Measurements from ENCODE around the gene DNAJB6. TPM values are rescaled to one million over a fixed set of nuclear protein-coding genes. Genes with fewer than 3 reads are reported as not detected.

DNAJB6 gene
- total RNA-seq, 1 donor from 2014 or later, result 172 TPM

DNA sequence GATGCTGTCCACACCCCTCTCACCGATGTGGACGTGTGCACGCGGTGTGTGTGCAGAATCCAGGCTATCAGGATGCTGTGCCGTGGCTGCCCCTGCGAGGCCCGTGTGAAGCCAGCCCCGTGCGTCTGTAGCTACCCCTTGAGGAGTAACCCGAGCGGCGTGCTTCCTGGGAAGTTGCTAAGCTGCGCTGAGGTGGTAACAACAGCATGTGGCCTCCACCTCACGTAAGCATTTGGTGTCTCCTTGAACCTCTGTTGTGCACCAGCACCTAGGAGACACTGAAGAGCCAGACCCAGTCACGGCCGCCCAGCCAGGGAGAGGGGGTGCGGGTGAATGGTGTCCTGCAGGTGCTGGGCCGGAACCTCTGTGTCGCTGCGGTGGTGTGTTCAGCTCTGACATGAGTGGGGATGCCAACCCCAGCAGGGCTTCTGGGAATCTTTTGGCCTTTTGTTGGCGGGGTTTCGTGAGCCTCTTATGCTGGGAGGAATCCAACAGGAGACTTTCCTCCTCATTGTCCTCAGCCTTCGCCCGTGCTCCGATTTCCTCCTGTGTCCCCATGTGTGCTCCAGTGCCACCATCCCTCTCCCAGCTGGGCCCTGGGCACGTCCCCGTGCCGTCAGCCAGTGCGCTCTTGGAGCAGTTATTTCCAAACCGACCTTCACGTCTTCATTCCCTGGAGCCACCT, 60.4 kb downstream of the DNAJB6 start:
- Histone ChIP-seq H3K4me2 (no peak overlapping the region), H3K4me1 (peaks cover 3% of the 10 kb centered on the region), H3K9me3 (ENCODE audit: low read depth) (no peaks in the 10 kb centered on the region), H3K79me2 (ENCODE audit: low read depth) (peaks cover 69% of the 10 kb centered on the region), H3K9ac (no peak overlapping the region), H3K27me3 (no peaks in the 10 kb centered on the region), H3K27ac (no peak overlapping the region), H3K4me3 (no peak overlapping the region), H4K20me1 (ENCODE audit: low read depth) (peaks cover 15% of the 10 kb centered on the region), H3F3A (ENCODE audit: low read depth) (peaks cover 5% of the 10 kb centered on the region), H3K36me3 (peaks cover 3% of the 10 kb centered on the region), H2AFZ (replicated peaks) (no peak overlapping the region)
- no peaks in the 10 kb centered on the region for H3K9me3 Mint-ChIP-seq
- peaks cover 25% of the 10 kb centered on the region for H3K36me3 Mint-ChIP-seq
- H3K27ac Mint-ChIP-seq, result peak overlapping the region; percentile 12
- H3K4me3 Mint-ChIP-seq, result no peak overlapping the region
- H3K27me3 Mint-ChIP-seq (ENCODE audit: insufficient read depth, low read depth), result peaks cover 5% of the 10 kb centered on the region
- TF ChIP-seq EZH2 (IDR thresholded peaks at IDR 0.05) (no peak), EZH2phosphoT487 (IDR thresholded peaks at IDR 0.05) (no peak)
- TF ChIP-seq, protein P1, sequence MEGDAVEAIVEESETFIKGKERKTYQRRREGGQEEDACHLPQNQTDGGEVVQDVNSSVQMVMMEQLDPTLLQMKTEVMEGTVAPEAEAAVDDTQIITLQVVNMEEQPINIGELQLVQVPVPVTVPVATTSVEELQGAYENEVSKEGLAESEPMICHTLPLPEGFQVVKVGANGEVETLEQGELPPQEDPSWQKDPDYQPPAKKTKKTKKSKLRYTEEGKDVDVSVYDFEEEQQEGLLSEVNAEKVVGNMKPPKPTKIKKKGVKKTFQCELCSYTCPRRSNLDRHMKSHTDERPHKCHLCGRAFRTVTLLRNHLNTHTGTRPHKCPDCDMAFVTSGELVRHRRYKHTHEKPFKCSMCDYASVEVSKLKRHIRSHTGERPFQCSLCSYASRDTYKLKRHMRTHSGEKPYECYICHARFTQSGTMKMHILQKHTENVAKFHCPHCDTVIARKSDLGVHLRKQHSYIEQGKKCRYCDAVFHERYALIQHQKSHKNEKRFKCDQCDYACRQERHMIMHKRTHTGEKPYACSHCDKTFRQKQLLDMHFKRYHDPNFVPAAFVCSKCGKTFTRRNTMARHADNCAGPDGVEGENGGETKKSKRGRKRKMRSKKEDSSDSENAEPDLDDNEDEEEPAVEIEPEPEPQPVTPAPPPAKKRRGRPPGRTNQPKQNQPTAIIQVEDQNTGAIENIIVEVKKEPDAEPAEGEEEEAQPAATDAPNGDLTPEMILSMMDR (IDR thresholded peaks at IDR 0.05), result no peak
- no peak for DNase-seq (ENCODE audit: low spot score)
- H3K4me1 Mint-ChIP-seq, result peaks cover 14% of the 10 kb centered on the region

DNA sequence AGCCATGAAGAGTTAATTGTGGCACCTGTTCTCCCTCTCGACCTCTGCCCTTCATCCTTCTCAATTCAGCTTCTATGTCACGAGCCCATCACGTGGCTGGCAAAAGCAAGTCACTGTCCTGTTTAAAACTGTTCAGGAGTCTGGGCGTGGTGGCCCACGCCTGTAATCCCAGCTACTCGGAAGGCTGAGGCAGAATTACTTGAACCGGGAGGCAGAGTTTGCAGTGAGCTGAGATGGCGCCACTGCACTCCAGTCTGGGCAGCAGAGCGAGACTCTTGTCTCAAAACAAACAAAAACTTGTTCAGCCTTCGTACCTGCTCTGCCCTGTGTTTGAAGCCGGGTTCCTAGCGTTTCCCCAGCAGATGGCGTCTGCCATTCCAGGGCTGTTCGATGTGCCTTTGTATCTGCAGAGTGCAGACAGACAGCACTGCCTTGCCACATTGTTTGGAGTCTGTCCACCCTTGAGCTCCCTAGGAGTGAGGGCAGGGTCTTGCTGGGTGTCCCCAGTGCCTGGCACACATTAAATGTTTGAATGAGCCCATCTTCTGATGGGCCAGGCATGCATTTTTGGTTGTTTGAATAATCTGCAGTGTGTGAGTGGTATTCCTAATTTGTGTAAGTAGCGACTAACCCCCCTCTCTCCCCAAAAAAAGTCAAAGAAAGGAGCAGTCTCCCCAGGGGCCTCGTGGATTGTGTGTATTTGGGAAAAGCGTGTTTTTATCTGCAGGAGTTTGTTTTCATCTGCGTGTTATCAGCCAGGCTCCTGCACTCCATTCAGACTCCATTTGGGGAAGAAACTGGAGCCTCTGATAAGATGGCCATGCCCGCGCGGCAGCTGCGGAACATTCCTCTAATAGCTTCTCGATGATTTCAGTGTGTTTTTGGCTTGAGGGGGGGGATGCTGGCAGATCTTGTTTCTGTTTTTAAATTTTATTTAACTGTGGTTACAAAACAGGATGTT, 61.2 kb downstream of the DNAJB6 start:
- H3K27ac ChIP-seq, result no peak overlapping the region
- H3K4me1 ChIP-seq, result peaks cover 3% of the 10 kb centered on the region
- no peak overlapping the region for H3K4me2 ChIP-seq
- Mint-ChIP-seq H3K4me3 (no peak overlapping the region), H3K27me3 (ENCODE audit: insufficient read depth, low read depth) (peaks cover 5% of the 10 kb centered on the region), H3K27ac (peak overlapping the region; percentile 81), H3K9me3 (no peaks in the 10 kb centered on the region), H3K36me3 (peaks cover 25% of the 10 kb centered on the region), H3K4me1 (peaks cover 17% of the 10 kb centered on the region)
- no peak overlapping the region for H2AFZ ChIP-seq (replicated peaks)
- H3K4me3 ChIP-seq, result no peak overlapping the region
- peaks cover 5% of the 10 kb centered on the region for H3F3A ChIP-seq (ENCODE audit: low read depth)
- H3K27me3 ChIP-seq, result no peaks in the 10 kb centered on the region
- TF ChIP-seq EZH2phosphoT487 (IDR thresholded peaks at IDR 0.05) (no peak), EZH2 (IDR thresholded peaks at IDR 0.05) (no peak)
- TF ChIP-seq, protein P1 (IDR thresholded peaks at IDR 0.05), result peak; percentile 74
- H3K36me3 ChIP-seq, result peaks cover 3% of the 10 kb centered on the region
- H3K9ac ChIP-seq, result no peak overlapping the region
- peaks cover 22% of the 10 kb centered on the region for H4K20me1 ChIP-seq (ENCODE audit: low read depth)
- DNase-seq (ENCODE audit: low spot score), result peak; percentile 71
- H3K9me3 ChIP-seq (ENCODE audit: low read depth), result no peaks in the 10 kb centered on the region
- H3K79me2 ChIP-seq (ENCODE audit: low read depth), result peaks cover 63% of the 10 kb centered on the region

DNA sequence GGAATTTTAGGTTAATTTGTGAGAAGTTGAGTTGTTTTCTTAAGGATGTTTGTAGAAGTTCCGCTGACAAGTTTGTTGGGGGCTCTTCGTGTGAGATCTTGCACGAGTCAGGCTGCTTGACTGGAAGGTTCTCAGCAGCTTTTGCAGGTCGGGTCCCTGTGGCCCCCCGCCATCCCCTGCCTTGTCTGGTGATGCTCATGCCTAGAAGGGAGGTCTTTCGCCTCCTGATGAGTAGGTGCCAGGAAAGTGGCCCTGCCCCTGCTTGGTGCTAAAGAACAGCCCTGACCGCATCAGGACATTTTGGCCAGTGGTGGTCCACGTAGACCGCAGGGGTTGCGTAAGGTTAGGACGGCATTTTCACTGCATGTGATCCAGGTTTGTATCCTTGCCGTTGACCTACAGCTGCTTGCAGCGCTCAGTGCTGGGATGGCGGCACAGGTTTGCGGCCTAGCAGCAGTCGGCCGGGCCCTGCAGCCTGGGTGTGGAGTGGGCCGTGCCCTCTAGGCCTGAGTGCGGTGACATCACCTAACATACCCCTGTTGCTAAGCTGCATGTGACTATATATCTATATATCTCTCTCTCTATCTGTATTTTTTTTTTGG, 62.4 kb downstream of the DNAJB6 start:
- H3K4me3 ChIP-seq, result no peak overlapping the region
- H2AFZ ChIP-seq (replicated peaks), result no peak overlapping the region
- H3K36me3 Mint-ChIP-seq, result peaks cover 27% of the 10 kb centered on the region
- H3K27ac Mint-ChIP-seq, result no peak overlapping the region
- H3K9ac ChIP-seq, result no peak overlapping the region
- no peaks in the 10 kb centered on the region for H3K9me3 Mint-ChIP-seq
- no peak for DNase-seq (ENCODE audit: low spot score)
- TF ChIP-seq EZH2 (IDR thresholded peaks at IDR 0.05) (no peak), EZH2phosphoT487 (IDR thresholded peaks at IDR 0.05) (no peak)
- TF ChIP-seq, protein P1 (IDR thresholded peaks at IDR 0.05), result no peak
- no peaks in the 10 kb centered on the region for H3K9me3 ChIP-seq (ENCODE audit: low read depth)
- no peak overlapping the region for H3K4me3 Mint-ChIP-seq
- H3K27me3 Mint-ChIP-seq (ENCODE audit: insufficient read depth, low read depth), result peaks cover 5% of the 10 kb centered on the region
- no peaks in the 10 kb centered on the region for H3K36me3 ChIP-seq
- peaks cover 19% of the 10 kb centered on the region for H3K4me1 Mint-ChIP-seq
- peaks cover 19% of the 10 kb centered on the region for H4K20me1 ChIP-seq (ENCODE audit: low read depth)
- H3K27me3 ChIP-seq, result no peaks in the 10 kb centered on the region
- H3K79me2 ChIP-seq (ENCODE audit: low read depth), result peaks cover 51% of the 10 kb centered on the region
- peaks cover 5% of the 10 kb centered on the region for H3F3A ChIP-seq (ENCODE audit: low read depth)
- no peak overlapping the region for H3K27ac ChIP-seq
- H3K4me2 ChIP-seq, result no peak overlapping the region
- H3K4me1 ChIP-seq, result peaks cover 3% of the 10 kb centered on the region

Measured in neural progenitor cell (in vitro differentiated cells).